Measurements from ENCODE around the gene THAP4.

The THAP4 gene

GRCh38 chr2:241606186-241606585 lies 30.8 kb downstream of the THAP4 start:
- peaks cover 0 to 18% (median 12%) of the 10 kb centered on the region in 4 donors for H3K4me1 ChIP-seq
- no peaks in the 10 kb centered on the region for H3K9me3 ChIP-seq
- H3K4me3 ChIP-seq, result no peak overlapping the region
- peaks cover 16 to 63% (median 45%) of the 10 kb centered on the region in 3 donors for H3K36me3 ChIP-seq
- intact Hi-C loops (cut with DNase I; ENCODE audit: low total_unique reads), result no loop called here
- H3K27ac ChIP-seq, result no peak overlapping the region
- no peak for DNase-seq
- no peak for TF ChIP-seq CTCF (IDR thresholded peaks at IDR 0.05)
- no peaks in the 10 kb centered on the region for H3K27me3 ChIP-seq

- no peaks in the 10 kb centered on the region for H3K4me1 ChIP-seq
- H3K27ac ChIP-seq, result no peak overlapping the region
- intact Hi-C loops (cut with DNase I; ENCODE audit: low total_unique reads), result no loop called here
- TF ChIP-seq CTCF (IDR thresholded peaks at IDR 0.05), result no peak
- H3K27me3 ChIP-seq, result no peaks in the 10 kb centered on the region
- no peak for DNase-seq
- no peaks in the 10 kb centered on the region for H3K9me3 ChIP-seq
- H3K36me3 ChIP-seq, result peaks cover 28 to 86% (median 60%) of the 10 kb centered on the region in 3 donors
- H3K4me3 ChIP-seq, result no peak overlapping the region
Measured at GRCh38 chr2:241603686-241604085, 33.3 kb downstream of the THAP4 start.

GRCh38 chr2:241602720-241603119 lies 34.2 kb downstream of the THAP4 start:
- no peaks in the 10 kb centered on the region for H3K27me3 ChIP-seq
- no peak overlapping the region for H3K4me3 ChIP-seq
- intact Hi-C loops (cut with DNase I; ENCODE audit: low total_unique reads), result no loop called here
- DNase-seq, result no peak
- no peak for TF ChIP-seq CTCF (IDR thresholded peaks at IDR 0.05)
- no peak overlapping the region for H3K27ac ChIP-seq
- H3K9me3 ChIP-seq, result no peaks in the 10 kb centered on the region
- H3K36me3 ChIP-seq, result peaks cover 28 to 85% (median 63%) of the 10 kb centered on the region in 3 donors
- H3K4me1 ChIP-seq, result no peaks in the 10 kb centered on the region

GRCh38 chr2:241601841-241602240 lies 35.1 kb downstream of the THAP4 start:
- Histone ChIP-seq H3K4me3 (no peak overlapping the region), H3K27ac (no peak overlapping the region), H3K27me3 (no peaks in the 10 kb centered on the region), H3K4me1 (no peaks in the 10 kb centered on the region), H3K36me3 (peaks cover 32 to 86% (median 63%) of the 10 kb centered on the region in 3 donors), H3K9me3 (no peaks in the 10 kb centered on the region)
- no peak for TF ChIP-seq CTCF (IDR thresholded peaks at IDR 0.05)
- DNase-seq, result no peak
- intact Hi-C loops (cut with DNase I; ENCODE audit: low total_unique reads), result no loop called here

- Histone ChIP-seq H3K4me1 (no peaks in the 10 kb centered on the region), H3K9me3 (no peaks in the 10 kb centered on the region), H3K4me3 (no peak overlapping the region), H3K27me3 (no peaks in the 10 kb centered on the region), H3K36me3 (peaks cover 26 to 85% (median 55%) of the 10 kb centered on the region in 3 donors), H3K27ac (no peak overlapping the region)
- DNase-seq, result no peak
- no peak for TF ChIP-seq CTCF (IDR thresholded peaks at IDR 0.05)
- intact Hi-C loops (cut with DNase I; ENCODE audit: low total_unique reads), result no loop called here
Measured at GRCh38 chr2:241599615-241600014, 37.3 kb downstream of the THAP4 start.

- H3K9me3 ChIP-seq, result no peaks in the 10 kb centered on the region
- DNase-seq, result no peak
- no peak for TF ChIP-seq CTCF (IDR thresholded peaks at IDR 0.05)
- H3K4me3 ChIP-seq, result no peak overlapping the region
- H3K4me1 ChIP-seq, result no peaks in the 10 kb centered on the region
- no peaks in the 10 kb centered on the region for H3K27me3 ChIP-seq
- H3K27ac ChIP-seq, result no peak overlapping the region
- H3K36me3 ChIP-seq, result peaks cover 34 to 88% (median 52%) of the 10 kb centered on the region in 3 donors
- intact Hi-C loops (cut with DNase I; ENCODE audit: low total_unique reads), result no loop called here
Measured at GRCh38 chr2:241598487-241598886, 38.5 kb downstream of the THAP4 start.
